IPS-18a (cell line): ENCODE data around the gene MAN2A2.
A peak's percentile ranks its signal among the peaks of the same experiment; 100 is the strongest.
"Not testable (repeated sequence)": the region's sequence is repeated elsewhere in the genome, so short reads cannot be mapped to it uniquely, and the experiment has no call there.

Experiments
- H3K27ac ChIP-seq: one replicate; pipeline ENCODE4 v1.5.1; 2013; ENCODE audit warnings: low read length
- H3K27me3 ChIP-seq: one replicate; pipeline ENCODE4 v1.6.1; 2013; ENCODE audit warnings: mild to moderate bottlenecking, low read length; ENCODE audit not compliant: control insufficient read depth, insufficient read depth
- H3K36me3 ChIP-seq: one replicate; pipeline ENCODE4 v1.6.1; 2013; ENCODE audit warnings: low read depth, low read length; ENCODE audit not compliant: control insufficient read depth
- H3K4me1 ChIP-seq: one replicate; pipeline ENCODE4 v1.6.1; 2013; ENCODE audit warnings: low read depth, low read length; ENCODE audit not compliant: control insufficient read depth
- H3K4me3 ChIP-seq: one replicate; pipeline ENCODE4 v1.5.1; 2013; ENCODE audit warnings: low read length
- H3K9ac ChIP-seq: one replicate; pipeline ENCODE4 v1.6.1; 2013; ENCODE audit warnings: mild to moderate bottlenecking, low read length, moderate library complexity
- H3K9me3 ChIP-seq: one replicate; pipeline ENCODE4 v1.6.1; 2013; ENCODE audit warnings: low read depth, low read length; ENCODE audit not compliant: control insufficient read depth

The MAN2A2 gene

DNA sequence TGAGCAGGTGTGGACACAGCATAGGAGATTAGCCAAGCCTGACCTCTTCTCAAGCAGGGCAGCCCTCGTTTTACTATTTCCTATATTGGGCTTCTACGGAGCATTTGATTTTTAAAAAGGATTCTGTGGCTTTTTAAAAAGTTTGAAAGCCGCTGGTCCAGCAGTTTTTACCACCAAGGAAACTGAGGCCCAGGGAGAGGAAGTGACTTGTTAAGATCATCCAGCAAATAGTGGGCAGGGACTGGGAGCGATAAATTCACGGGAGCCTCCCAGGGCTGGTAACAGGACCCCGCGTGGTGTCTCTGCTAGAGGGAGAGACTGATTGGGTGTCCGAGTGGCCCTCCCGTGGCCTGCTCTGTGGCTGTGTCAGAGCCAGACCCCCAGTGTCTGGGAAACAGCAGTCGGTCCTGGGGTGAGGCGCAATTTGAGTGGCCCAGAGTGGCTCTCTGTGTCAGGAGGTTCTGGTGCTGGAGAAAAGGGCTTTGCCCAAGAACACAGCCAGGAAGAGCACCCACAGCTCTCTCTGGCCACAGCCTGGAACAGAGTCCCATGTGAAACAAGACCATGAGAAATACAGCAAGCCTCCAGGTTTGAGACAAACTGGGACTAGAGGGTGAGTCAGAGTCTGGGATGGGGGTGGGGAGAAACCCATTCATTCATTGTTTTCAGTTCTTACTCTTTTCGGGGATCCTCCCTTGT, 30.5 kb upstream of the MAN2A2 start:
- no peak overlapping the region for H3K9ac ChIP-seq
- H3K9me3 ChIP-seq = no peaks in the 10 kb centered on the region
- H3K27ac ChIP-seq = no peak overlapping the region
- peaks cover 50% of the 10 kb centered on the region for H3K4me1 ChIP-seq
- H3K4me3 ChIP-seq = peak overlapping the region; percentile 61
- no peaks in the 10 kb centered on the region for H3K27me3 ChIP-seq
- H3K36me3 ChIP-seq = peaks cover 10% of the 10 kb centered on the region

DNA sequence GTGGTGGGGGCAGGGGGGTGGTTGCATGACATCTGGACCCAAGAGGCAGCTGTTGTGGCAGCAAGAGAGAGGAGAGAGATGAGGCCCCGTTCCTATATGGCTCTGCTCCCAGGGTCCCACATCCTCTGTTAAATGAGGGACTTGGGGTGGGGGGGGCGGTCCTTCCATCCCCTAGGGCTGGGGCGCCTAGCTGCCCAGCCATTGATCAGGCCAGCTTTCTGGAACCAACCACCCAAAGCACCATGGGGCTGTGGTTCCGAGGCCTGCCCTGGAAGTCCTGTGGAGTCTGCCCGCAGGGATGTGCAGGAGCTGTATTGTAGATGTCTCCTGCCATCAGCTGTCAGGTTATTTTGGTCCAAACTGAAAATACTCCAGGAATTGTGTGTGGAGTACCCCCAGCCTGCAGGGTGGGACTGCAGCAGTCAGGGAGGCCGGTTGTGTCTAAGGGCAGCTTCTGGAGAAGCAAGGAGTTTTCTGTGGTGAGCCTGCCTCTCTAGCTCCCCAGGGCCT, 29.6 kb upstream of the MAN2A2 start:
- Histone ChIP-seq H3K4me1 (peaks cover 45% of the 10 kb centered on the region), H3K9ac (no peak overlapping the region), H3K27ac (no peak overlapping the region), H3K9me3 (no peaks in the 10 kb centered on the region), H3K36me3 (peaks cover 13% of the 10 kb centered on the region), H3K4me3 (no peak overlapping the region), H3K27me3 (no peaks in the 10 kb centered on the region)

DNA sequence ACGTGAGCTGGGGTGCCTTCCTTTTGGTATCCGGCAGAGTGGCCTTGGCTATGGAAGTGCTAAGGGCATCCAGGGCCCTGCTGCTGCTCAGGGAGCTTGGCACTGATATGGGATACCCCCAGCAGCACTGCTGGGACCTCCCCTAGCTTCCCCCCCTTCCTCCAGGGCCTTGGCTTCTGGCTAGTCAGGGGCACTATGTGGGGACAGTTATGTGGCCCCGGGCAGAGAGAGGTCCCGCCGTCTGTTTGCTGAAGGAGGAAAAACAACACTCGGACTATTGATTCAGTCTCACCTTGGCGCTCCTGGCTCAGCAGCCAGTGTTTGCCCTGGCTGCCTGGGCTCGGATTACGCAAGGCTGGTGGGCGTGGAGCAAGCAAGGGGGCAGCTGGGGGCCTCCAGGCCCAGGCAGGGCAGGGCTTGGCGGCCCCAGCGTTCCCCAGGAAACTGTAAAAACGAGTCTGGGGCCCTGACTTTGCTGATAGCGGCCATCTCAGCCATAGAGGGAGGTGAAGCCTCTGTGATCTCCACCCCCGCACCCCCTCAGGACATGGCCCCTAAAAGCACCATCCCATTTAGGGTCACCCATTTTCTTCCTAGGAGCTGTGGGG, 29.0 kb upstream of the MAN2A2 start:
- H3K27me3 ChIP-seq = no peaks in the 10 kb centered on the region
- H3K27ac ChIP-seq = peak overlapping the region; percentile 24
- no peak overlapping the region for H3K4me3 ChIP-seq
- peaks cover 39% of the 10 kb centered on the region for H3K4me1 ChIP-seq
- H3K36me3 ChIP-seq = peaks cover 18% of the 10 kb centered on the region
- no peaks in the 10 kb centered on the region for H3K9me3 ChIP-seq
- H3K9ac ChIP-seq = no peak overlapping the region

DNA sequence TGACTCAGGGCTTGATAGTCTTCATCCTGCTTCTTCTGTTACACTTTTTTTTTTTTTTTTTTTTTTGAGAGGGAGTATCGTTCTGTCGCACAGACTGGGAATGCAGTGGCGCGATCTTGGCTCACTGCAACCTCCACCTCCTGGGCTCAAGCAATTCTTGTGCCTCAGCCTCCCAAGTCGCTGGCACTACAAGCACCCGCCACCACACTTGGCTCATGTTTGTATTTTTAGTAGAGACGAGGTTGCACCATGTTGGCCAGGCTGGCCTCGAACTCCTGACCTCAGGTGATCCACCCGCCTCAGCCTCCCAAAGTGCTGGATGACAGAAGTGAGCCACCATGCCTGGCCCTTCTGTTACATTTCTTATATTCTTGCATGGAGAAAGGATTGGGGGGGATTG, 28.1 kb upstream of the MAN2A2 start:
- not testable (repeated sequence) for H3K9me3 ChIP-seq, H3K27ac ChIP-seq, H3K4me3 ChIP-seq, H3K27me3 ChIP-seq, H3K9ac ChIP-seq
- peaks cover 26% of the 10 kb centered on the region for H3K36me3 ChIP-seq
- peaks cover 30% of the 10 kb centered on the region for H3K4me1 ChIP-seq

DNA sequence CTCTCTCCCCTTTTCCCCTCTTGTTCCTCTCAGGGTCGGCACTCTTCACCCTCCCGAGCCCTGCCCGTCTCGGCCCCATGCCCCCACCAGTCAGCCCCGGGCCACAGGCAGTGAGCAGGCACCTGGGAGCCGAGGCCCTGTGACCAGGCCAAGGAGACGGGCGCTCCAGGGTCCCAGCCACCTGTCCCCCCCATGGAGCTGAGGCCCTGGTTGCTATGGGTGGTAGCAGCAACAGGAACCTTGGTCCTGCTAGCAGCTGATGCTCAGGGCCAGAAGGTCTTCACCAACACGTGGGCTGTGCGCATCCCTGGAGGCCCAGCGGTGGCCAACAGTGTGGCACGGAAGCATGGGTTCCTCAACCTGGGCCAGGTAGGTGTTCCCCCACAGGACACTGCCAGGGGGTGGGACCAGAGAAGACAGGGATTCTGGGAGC, 27.5 kb upstream of the MAN2A2 start:
- H3K27ac ChIP-seq = no peak overlapping the region
- H3K4me1 ChIP-seq = peaks cover 25% of the 10 kb centered on the region
- H3K36me3 ChIP-seq = peaks cover 26% of the 10 kb centered on the region
- H3K9me3 ChIP-seq = no peaks in the 10 kb centered on the region
- H3K4me3 ChIP-seq = no peak overlapping the region
- H3K27me3 ChIP-seq = no peaks in the 10 kb centered on the region
- H3K9ac ChIP-seq = no peak overlapping the region

DNA sequence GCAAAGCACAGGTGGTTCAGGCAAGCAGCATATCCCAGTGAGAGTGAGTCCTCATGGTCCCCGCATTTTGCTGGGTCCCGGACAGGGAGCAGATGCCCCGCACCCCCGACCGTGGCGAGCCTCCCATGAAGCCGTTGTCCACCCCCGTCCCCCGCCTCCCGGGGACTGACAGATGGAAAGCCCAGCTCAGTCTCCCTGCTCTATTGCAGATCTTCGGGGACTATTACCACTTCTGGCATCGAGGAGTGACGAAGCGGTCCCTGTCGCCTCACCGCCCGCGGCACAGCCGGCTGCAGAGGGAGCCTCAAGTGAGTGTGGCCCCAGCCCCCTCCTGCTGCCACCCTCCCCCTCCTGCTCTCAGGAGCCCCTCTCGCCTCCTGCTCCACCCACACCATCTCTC, 27.1 kb upstream of the MAN2A2 start:
- H3K27ac ChIP-seq = no peak overlapping the region
- peaks cover 26% of the 10 kb centered on the region for H3K36me3 ChIP-seq
- H3K9me3 ChIP-seq = no peaks in the 10 kb centered on the region
- H3K27me3 ChIP-seq = no peaks in the 10 kb centered on the region
- peaks cover 24% of the 10 kb centered on the region for H3K4me1 ChIP-seq
- no peak overlapping the region for H3K4me3 ChIP-seq
- no peak overlapping the region for H3K9ac ChIP-seq

DNA sequence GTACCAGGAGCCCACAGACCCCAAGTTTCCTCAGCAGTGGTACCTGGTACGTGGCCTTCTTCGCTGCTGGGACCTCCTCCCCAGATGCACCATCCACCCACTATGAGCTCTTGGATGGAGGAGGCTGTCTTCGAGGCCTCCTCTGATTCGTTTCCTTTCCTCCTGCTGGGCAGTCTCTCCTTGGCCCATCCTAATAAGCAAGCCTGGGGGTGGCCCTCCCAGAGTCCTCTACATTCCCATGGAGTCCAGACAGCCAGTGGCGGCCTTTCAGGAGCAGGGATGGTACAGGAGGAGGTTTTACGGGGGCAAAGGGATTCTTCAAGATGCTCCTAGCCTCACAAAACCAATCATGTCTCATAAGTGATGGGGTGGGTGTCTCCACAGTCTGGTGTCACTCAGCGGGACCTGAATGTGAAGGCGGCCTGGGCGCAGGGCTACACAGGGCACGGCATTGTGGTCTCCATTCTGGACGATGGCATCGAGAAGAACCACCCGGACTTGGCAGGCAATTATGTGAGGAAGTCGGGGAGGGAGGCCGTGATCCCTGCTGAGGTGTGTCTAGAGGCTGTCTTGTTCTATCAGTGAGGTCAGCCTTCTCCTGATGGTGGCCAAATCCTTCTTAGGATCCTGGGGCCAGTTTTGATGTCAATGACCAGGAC, 26.5 kb upstream of the MAN2A2 start:
- no peak overlapping the region for H3K9ac ChIP-seq
- no peaks in the 10 kb centered on the region for H3K9me3 ChIP-seq
- H3K27ac ChIP-seq = no peak overlapping the region
- H3K36me3 ChIP-seq = peaks cover 26% of the 10 kb centered on the region
- no peak overlapping the region for H3K4me3 ChIP-seq
- no peaks in the 10 kb centered on the region for H3K27me3 ChIP-seq
- H3K4me1 ChIP-seq = peaks cover 24% of the 10 kb centered on the region

DNA sequence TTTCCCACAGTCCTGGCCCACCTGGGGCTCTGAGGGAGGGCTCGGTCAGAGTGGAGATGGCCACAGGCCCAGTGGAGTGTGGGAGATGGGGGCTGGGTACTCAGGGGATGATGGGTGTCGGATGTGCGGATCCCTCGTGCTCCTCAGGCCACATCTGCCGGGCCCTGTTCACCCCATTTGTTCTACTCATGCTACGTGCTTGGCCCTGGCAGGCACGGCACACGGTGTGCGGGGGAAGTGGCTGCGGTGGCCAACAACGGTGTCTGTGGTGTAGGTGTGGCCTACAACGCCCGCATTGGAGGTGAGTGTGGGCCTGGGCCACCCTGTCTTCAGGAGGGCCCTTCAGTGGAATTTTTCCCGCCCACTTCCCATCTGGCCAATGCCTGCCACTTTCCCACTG, 25.8 kb upstream of the MAN2A2 start:
- H3K27me3 ChIP-seq = no peaks in the 10 kb centered on the region
- H3K36me3 ChIP-seq = peaks cover 26% of the 10 kb centered on the region
- H3K4me3 ChIP-seq = no peak overlapping the region
- no peak overlapping the region for H3K9ac ChIP-seq
- H3K27ac ChIP-seq = no peak overlapping the region
- no peaks in the 10 kb centered on the region for H3K9me3 ChIP-seq
- peaks cover 23% of the 10 kb centered on the region for H3K4me1 ChIP-seq

DNA sequence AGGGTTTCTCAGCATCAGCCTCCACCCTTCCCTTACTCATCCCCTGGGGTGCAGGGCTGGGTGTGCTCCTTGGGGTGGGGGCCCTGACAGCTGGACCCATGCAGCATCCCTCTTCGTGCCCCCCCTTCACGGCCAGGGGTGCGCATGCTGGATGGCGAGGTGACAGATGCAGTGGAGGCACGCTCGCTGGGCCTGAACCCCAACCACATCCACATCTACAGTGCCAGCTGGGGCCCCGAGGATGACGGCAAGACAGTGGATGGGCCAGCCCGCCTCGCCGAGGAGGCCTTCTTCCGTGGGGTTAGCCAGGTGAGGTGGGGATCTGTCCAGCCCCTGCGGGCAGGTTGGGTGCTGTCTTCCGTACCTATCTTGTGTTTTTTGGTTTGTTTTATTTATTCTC, 25.1 kb upstream of the MAN2A2 start:
- H3K36me3 ChIP-seq = peaks cover 26% of the 10 kb centered on the region
- H3K27me3 ChIP-seq = no peaks in the 10 kb centered on the region
- H3K4me3 ChIP-seq = no peak overlapping the region
- no peak overlapping the region for H3K27ac ChIP-seq
- peaks cover 16% of the 10 kb centered on the region for H3K4me1 ChIP-seq
- H3K9ac ChIP-seq = no peak overlapping the region
- no peaks in the 10 kb centered on the region for H3K9me3 ChIP-seq

DNA sequence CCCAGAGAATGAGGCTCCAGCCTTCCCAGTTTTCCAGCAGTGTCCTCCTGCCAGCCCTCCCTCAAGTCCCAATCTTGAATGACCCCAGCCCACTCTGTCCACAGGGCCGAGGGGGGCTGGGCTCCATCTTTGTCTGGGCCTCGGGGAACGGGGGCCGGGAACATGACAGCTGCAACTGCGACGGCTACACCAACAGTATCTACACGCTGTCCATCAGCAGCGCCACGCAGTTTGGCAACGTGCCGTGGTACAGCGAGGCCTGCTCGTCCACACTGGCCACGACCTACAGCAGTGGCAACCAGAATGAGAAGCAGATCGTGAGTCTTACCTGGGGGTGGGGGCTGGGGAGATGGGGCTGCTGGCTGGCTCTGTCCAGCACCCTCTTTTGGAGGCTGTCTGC, 24.4 kb upstream of the MAN2A2 start:
- Histone ChIP-seq H3K9me3 (no peaks in the 10 kb centered on the region), H3K27me3 (no peaks in the 10 kb centered on the region), H3K4me1 (peaks cover 14% of the 10 kb centered on the region), H3K9ac (no peak overlapping the region), H3K4me3 (no peak overlapping the region), H3K36me3 (peaks cover 26% of the 10 kb centered on the region), H3K27ac (no peak overlapping the region)

DNA sequence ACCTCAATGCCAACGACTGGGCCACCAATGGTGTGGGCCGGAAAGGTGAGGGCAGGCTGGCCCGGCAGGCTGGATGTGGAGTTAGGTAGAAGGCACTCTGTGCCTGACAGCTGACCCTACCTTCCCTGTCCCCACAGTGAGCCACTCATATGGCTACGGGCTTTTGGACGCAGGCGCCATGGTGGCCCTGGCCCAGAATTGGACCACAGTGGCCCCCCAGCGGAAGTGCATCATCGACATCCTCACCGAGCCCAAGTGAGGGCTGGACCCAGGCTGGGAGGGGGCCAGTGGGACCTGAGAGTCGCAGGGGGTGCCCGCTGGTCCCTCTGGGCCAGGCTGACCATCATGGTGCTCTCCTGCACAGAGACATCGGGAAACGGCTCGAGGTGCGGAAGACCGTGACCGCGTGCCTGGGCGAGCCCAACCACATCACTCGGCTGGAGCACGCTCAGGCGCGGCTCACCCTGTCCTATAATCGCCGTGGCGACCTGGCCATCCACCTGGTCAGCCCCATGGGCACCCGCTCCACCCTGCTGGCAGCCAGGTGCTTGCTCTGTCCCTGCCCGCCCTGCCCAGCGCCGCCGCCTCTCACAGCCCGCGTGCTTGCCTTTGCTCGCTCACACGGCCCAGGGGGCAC, 23.3 kb upstream of the MAN2A2 start:
- Histone ChIP-seq H3K36me3 (peaks cover 26% of the 10 kb centered on the region), H3K27ac (no peak overlapping the region)

More for the DNA sequence above, 23.3 kb upstream of the MAN2A2 start:
- Histone ChIP-seq H3K27me3 (no peaks in the 10 kb centered on the region), H3K4me1 (peaks cover 7% of the 10 kb centered on the region), H3K9me3 (no peaks in the 10 kb centered on the region), H3K4me3 (no peak overlapping the region), H3K9ac (no peak overlapping the region)
